ENCODE data around the gene NBPF8. TPM values are rescaled to one million over a fixed set of nuclear protein-coding genes. Genes with fewer than 3 reads are reported as not detected.
"Not testable (repeated sequence)": the region's sequence is repeated elsewhere in the genome, so short reads cannot be mapped to it uniquely, and the experiment has no call there.

The NBPF8 gene
- total and polyA plus RNA-seq, 2 donors (not counting 1 experiment from before 2014, with no cell fraction given) = 18.8 to 32.5 TPM

DNA sequence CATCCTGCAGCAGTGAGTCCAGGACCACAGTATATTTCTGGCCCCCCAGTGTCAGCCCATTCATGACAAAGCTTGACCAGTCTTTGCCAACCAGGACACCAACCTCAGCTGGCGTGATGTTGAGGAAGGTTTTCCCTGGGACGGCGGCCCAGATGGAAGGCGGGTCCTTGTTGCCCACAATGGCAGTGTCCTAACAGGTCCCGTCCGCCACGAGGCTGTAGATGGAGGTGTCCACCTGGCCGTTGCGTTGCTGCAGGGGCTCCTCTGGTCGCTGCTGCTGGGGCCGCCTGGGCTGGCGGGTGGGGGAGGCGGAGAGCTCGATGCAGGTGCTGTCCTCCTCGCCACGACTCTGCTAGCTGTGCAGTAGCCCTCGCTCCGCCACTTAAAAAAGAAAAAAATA, 19.0 kb downstream of the NBPF8 start:
- H3K27me3 ChIP-seq (ENCODE audit: control insufficient read depth, insufficient read depth, low read length); H3K9ac ChIP-seq (ENCODE audit: insufficient read depth, low read length); H3K36me3 ChIP-seq (ENCODE audit: control insufficient read depth, insufficient read depth, low read length); H3K4me1 ChIP-seq (ENCODE audit: control insufficient read depth, extremely low read depth, insufficient read depth, low read length); H4K20me1 ChIP-seq (ENCODE audit: control insufficient read depth, extremely low read depth, insufficient read depth, low read length); H3K79me2 ChIP-seq (ENCODE audit: control insufficient read depth, insufficient read depth, low read length); DNase-seq (ENCODE audit: low read depth in 2 of 2); H3K9me3 ChIP-seq (ENCODE audit: control insufficient read depth, insufficient read depth, low read depth, low read length); H2AFZ ChIP-seq (ENCODE audit: low read length); H3K4me3 ChIP-seq (replicated peaks in 1 of 4; ENCODE audit: control extremely low read depth in 1 of 4, insufficient read depth in 1 of 4, low read depth in 3 of 4, low read length in 4 of 4); H3K27ac ChIP-seq (ENCODE audit: insufficient read depth, low read length); H3K4me2 ChIP-seq (ENCODE audit: extremely low read depth, insufficient read depth, low read length): not testable (repeated sequence)

DNA sequence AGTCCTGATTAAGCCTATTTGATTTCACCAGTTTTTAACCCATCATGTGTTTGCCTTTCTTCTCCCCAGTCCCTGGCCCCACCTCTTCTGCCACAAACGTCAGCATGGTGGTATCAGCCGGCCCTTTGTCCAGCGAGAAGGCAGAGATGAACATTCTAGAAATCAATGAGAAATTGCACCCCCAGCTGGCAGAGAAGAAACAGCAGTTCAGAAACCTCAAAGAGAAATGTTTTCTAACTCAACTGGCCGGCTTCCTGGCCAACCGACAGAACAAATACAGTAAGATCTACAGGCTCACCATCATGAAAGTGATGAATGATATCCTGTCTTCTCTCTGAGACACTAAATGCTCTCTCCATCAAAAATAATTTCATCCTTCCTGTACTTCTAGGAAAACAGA, 34.3 kb downstream of the NBPF8 start:
- H3K4me3 ChIP-seq (replicated peaks in 1 of 4; ENCODE audit: control extremely low read depth in 1 of 4, insufficient read depth in 1 of 4, low read depth in 3 of 4, low read length in 4 of 4); H4K20me1 ChIP-seq (ENCODE audit: control insufficient read depth, extremely low read depth, insufficient read depth, low read length); H3K27me3 ChIP-seq (ENCODE audit: control insufficient read depth, insufficient read depth, low read length); H3K9me3 ChIP-seq (ENCODE audit: control insufficient read depth, insufficient read depth, low read depth, low read length); H3K79me2 ChIP-seq (ENCODE audit: control insufficient read depth, insufficient read depth, low read length); H3K9ac ChIP-seq (ENCODE audit: insufficient read depth, low read length); H3K36me3 ChIP-seq (ENCODE audit: control insufficient read depth, insufficient read depth, low read length); H2AFZ ChIP-seq (ENCODE audit: low read length); DNase-seq (ENCODE audit: low read depth in 2 of 2); H3K4me1 ChIP-seq (ENCODE audit: control insufficient read depth, extremely low read depth, insufficient read depth, low read length); H3K27ac ChIP-seq (ENCODE audit: insufficient read depth, low read length); H3K4me2 ChIP-seq (ENCODE audit: extremely low read depth, insufficient read depth, low read length): not testable (repeated sequence)

Other genes with a start within 250 kb of the NBPF8 start
- 53.2 and 74.5 TPM in 2 replicates for gene SEC22B, start 238.5 kb upstream of the NBPF8 start, total RNA-seq
- gene SEC22B, start 238.5 kb upstream of the NBPF8 start, polyA plus RNA-seq = 52.7 and 71.3 TPM in 2 replicates